ENCODE data around the gene CYP24A1. TPM values are rescaled to one million over a fixed set of nuclear protein-coding genes. Genes with fewer than 3 reads are reported as not detected.
A peak's percentile ranks its signal among the peaks of the same experiment; 100 is the strongest.
"Not testable (repeated sequence)": the region's sequence is repeated elsewhere in the genome, so short reads cannot be mapped to it uniquely, and the experiment has no call there.

CYP24A1 gene
- total RNA-seq, 2 donors from 2014 or later, result not detected

GRCh38 chr20:54133434-54134427, 40.1 kb downstream of the CYP24A1 start:
- no peak overlapping the region for H3K27ac Mint-ChIP-seq
- peaks cover 2% of the 10 kb centered on the region for H3K9me3 Mint-ChIP-seq
- no peak for DNase-seq (ENCODE audit: low spot score)
- no peaks in the 10 kb centered on the region for H3K4me1 Mint-ChIP-seq (ENCODE audit: low read depth in 2 of 2)
- peaks cover 6 to 12% of the 10 kb centered on the region in 2 donors for H3K27me3 Mint-ChIP-seq
- H3K36me3 Mint-ChIP-seq, result no peaks in the 10 kb centered on the region
- H3K4me3 Mint-ChIP-seq, result no peak overlapping the region
- ATAC-seq, result no peak

GRCh38 chr20:54132612-54133433, 41.0 kb downstream of the CYP24A1 start:
- peaks cover 2% of the 10 kb centered on the region for H3K9me3 Mint-ChIP-seq
- ATAC-seq (no peak), DNase-seq (ENCODE audit: low spot score) (no peak)
- H3K4me3 Mint-ChIP-seq, result no peak overlapping the region
- peaks cover 0 to 9% of the 10 kb centered on the region in 2 donors for H3K27me3 Mint-ChIP-seq
- H3K27ac Mint-ChIP-seq, result no peak overlapping the region
- no peaks in the 10 kb centered on the region for H3K36me3 Mint-ChIP-seq
- H3K4me1 Mint-ChIP-seq (ENCODE audit: low read depth in 2 of 2), result no peaks in the 10 kb centered on the region

GRCh38 chr20:54131675-54132611, 41.8 kb downstream of the CYP24A1 start:
- ATAC-seq (no peak), DNase-seq (ENCODE audit: low spot score) (no peak)
- Mint-ChIP-seq H3K4me3 (no peak overlapping the region), H3K4me1 (ENCODE audit: low read depth in 2 of 2) (no peaks in the 10 kb centered on the region), H3K27me3 (peaks cover 0 to 9% of the 10 kb centered on the region in 2 donors), H3K36me3 (no peaks in the 10 kb centered on the region), H3K9me3 (peaks cover 2% of the 10 kb centered on the region), H3K27ac (no peak overlapping the region)

- not testable (repeated sequence) for H3K4me1 Mint-ChIP-seq (ENCODE audit: low read depth in 2 of 2); ATAC-seq; H3K36me3 Mint-ChIP-seq; H3K27ac Mint-ChIP-seq; DNase-seq (ENCODE audit: low spot score); H3K27me3 Mint-ChIP-seq; H3K9me3 Mint-ChIP-seq; H3K4me3 Mint-ChIP-seq
Measured at GRCh38 chr20:54131125-54131524, 42.7 kb downstream of the CYP24A1 start.

GRCh38 chr20:54129350-54129749, 44.4 kb downstream of the CYP24A1 start:
- Mint-ChIP-seq H3K4me1 (ENCODE audit: low read depth in 2 of 2) (no peaks in the 10 kb centered on the region), H3K9me3 (peaks cover 2% of the 10 kb centered on the region), H3K27me3 (peaks cover 0 to 9% of the 10 kb centered on the region in 2 donors), H3K27ac (no peak overlapping the region), H3K4me3 (no peak overlapping the region), H3K36me3 (no peaks in the 10 kb centered on the region)
- DNase-seq (ENCODE audit: low spot score) (no peak), ATAC-seq (no peak)

GRCh38 chr20:54127855-54128574, 45.8 kb downstream of the CYP24A1 start:
- peaks cover 0 to 9% of the 10 kb centered on the region in 2 donors for H3K27me3 Mint-ChIP-seq
- H3K4me1 Mint-ChIP-seq (ENCODE audit: low read depth in 2 of 2), result no peaks in the 10 kb centered on the region
- H3K4me3 Mint-ChIP-seq, result no peak overlapping the region
- DNase-seq (ENCODE audit: low spot score), result no peak
- H3K9me3 Mint-ChIP-seq, result peaks cover 2% of the 10 kb centered on the region
- no peak for ATAC-seq
- no peaks in the 10 kb centered on the region for H3K36me3 Mint-ChIP-seq
- no peak overlapping the region for H3K27ac Mint-ChIP-seq

GRCh38 chr20:54126806-54127655, 46.8 kb downstream of the CYP24A1 start:
- Mint-ChIP-seq H3K4me3 (no peak overlapping the region), H3K9me3 (peaks cover 2% of the 10 kb centered on the region), H3K27ac (no peak overlapping the region), H3K36me3 (no peaks in the 10 kb centered on the region), H3K27me3 (peaks cover 0 to 10% of the 10 kb centered on the region in 2 donors), H3K4me1 (ENCODE audit: low read depth in 2 of 2) (no peaks in the 10 kb centered on the region)
- ATAC-seq (no peak), DNase-seq (ENCODE audit: low spot score) (no peak)

- H3K27ac Mint-ChIP-seq; H3K4me1 Mint-ChIP-seq (ENCODE audit: low read depth in 2 of 2); H3K36me3 Mint-ChIP-seq; H3K27me3 Mint-ChIP-seq; ATAC-seq; H3K4me3 Mint-ChIP-seq; H3K9me3 Mint-ChIP-seq; DNase-seq (ENCODE audit: low spot score): not testable (repeated sequence)
Measured at GRCh38 chr20:54126328-54126727, 47.5 kb downstream of the CYP24A1 start.

- no peak overlapping the region for H3K4me3 Mint-ChIP-seq
- H3K9me3 Mint-ChIP-seq, result no peaks in the 10 kb centered on the region
- peak in 1 of 2 donors; percentile 43 for ATAC-seq
- no peaks in the 10 kb centered on the region for H3K36me3 Mint-ChIP-seq
- H3K27me3 Mint-ChIP-seq, result peaks cover 0 to 3% of the 10 kb centered on the region in 2 donors
- no peak for DNase-seq (ENCODE audit: low spot score)
- no peaks in the 10 kb centered on the region for H3K4me1 Mint-ChIP-seq (ENCODE audit: low read depth in 2 of 2)
- no peak overlapping the region for H3K27ac Mint-ChIP-seq
Measured at GRCh38 chr20:54123587-54124180, 50.1 kb downstream of the CYP24A1 start.

GRCh38 chr20:54122681-54123586, 50.9 kb downstream of the CYP24A1 start:
- Mint-ChIP-seq H3K36me3 (no peaks in the 10 kb centered on the region), H3K4me3 (no peak overlapping the region), H3K27me3 (peaks cover 0 to 3% of the 10 kb centered on the region in 2 donors), H3K4me1 (ENCODE audit: low read depth in 2 of 2) (no peaks in the 10 kb centered on the region), H3K27ac (no peak overlapping the region), H3K9me3 (no peaks in the 10 kb centered on the region)
- DNase-seq (ENCODE audit: low spot score) (no peak), ATAC-seq (no peak)

- Mint-ChIP-seq H3K9me3 (no peaks in the 10 kb centered on the region), H3K4me3 (no peak overlapping the region), H3K4me1 (ENCODE audit: low read depth in 2 of 2) (no peaks in the 10 kb centered on the region), H3K27me3 (peaks cover 0 to 3% of the 10 kb centered on the region in 2 donors), H3K27ac (no peak overlapping the region), H3K36me3 (no peaks in the 10 kb centered on the region)
- DNase-seq (ENCODE audit: low spot score) (no peak), ATAC-seq (no peak)
Measured at GRCh38 chr20:54122189-54122588, 51.6 kb downstream of the CYP24A1 start.
